ENCODE results near the gene ARHGEF16.

Gene ARHGEF16

DNA sequence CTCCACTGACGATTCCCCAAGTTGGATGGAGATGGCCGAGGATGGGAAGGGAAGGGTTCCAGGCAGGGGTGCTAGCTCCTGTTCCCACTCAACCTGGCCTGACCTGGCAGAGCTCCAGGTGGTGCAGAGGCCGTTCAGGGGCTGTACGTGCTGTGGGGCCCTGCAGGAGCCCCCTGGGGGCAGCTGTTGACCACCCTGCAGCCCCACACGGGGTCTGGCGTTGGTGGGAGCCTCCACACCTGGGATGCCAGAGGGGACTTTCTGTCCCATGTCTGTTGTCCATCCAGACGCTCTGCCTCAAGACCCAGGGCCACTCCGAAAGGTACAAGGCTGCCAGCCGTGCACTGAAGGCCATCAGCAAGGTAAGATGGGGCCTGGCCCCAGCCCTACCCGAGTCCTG is 20.0 kb downstream of the ARHGEF16 start:
- TF ChIP-seq, protein P1, sequence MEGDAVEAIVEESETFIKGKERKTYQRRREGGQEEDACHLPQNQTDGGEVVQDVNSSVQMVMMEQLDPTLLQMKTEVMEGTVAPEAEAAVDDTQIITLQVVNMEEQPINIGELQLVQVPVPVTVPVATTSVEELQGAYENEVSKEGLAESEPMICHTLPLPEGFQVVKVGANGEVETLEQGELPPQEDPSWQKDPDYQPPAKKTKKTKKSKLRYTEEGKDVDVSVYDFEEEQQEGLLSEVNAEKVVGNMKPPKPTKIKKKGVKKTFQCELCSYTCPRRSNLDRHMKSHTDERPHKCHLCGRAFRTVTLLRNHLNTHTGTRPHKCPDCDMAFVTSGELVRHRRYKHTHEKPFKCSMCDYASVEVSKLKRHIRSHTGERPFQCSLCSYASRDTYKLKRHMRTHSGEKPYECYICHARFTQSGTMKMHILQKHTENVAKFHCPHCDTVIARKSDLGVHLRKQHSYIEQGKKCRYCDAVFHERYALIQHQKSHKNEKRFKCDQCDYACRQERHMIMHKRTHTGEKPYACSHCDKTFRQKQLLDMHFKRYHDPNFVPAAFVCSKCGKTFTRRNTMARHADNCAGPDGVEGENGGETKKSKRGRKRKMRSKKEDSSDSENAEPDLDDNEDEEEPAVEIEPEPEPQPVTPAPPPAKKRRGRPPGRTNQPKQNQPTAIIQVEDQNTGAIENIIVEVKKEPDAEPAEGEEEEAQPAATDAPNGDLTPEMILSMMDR (IDR thresholded peaks at IDR 0.05): no peak
- no peak for TF ChIP-seq ZFX (IDR thresholded peaks at IDR 0.05; ENCODE audit: borderline replicate concordance)
- H3K27ac ChIP-seq: no peak overlapping the region

DNA sequence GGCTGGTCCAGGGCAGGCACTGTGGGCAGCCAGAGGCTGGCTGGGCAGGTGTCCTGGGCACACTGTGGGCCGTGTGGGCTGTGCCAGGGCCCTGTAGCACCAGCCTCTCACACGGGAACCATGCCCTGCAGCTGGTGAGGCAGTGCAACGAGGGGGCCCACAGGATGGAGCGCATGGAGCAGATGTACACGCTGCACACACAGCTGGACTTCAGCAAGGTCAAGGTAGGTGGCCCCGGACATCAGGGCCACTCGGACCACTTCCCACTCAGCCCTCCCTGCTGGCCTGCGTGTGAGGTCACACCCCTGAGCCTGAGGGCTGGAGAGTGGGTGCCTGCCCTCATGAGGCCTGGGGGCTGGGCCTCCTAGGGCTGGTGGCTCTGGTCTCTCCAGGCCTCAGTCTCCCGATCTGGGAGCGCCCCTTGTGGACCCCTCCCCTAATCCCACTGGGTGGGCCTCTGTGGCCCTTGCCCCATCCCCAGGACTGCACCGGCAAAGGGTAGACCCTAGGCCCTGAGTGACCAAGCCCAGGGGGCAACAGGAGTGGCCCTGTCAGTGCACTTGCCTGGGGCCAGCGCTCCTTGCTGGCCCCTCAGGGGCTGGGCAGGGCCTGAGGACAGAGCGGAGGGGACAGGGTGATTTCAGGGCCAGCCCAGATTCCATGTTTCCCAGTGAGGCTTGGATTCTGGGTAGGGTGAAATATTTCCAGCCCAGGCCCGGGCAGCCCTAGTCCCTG is 21.5 kb downstream of the ARHGEF16 start:
- H3K27ac ChIP-seq: no peak overlapping the region
- no peak for TF ChIP-seq ZFX (IDR thresholded peaks at IDR 0.05; ENCODE audit: borderline replicate concordance)
- TF ChIP-seq, protein P1 (IDR thresholded peaks at IDR 0.05): no peak

DNA sequence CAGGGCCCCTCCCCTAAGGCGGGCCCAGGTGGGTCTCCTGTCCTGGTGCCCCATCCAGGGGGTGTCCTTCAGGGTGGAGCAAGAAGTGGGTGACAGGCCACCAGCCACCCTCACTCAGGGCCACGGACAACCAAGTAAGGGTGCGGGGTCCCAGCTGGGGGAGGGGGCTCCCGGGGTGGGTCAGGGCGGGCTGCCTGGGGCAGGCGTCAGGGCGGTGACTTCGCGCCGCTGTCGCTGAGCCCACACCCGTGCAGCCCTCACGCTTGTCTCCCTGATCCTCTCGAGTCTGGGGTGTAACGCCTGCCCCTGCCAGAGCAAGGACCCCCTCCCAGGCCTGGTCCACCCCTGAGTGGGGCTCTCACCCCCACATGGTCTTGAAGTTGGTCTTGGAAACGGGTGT is 22.2 kb downstream of the ARHGEF16 start:
- TF ChIP-seq, protein P1 (IDR thresholded peaks at IDR 0.05): no peak
- no peak for TF ChIP-seq ZFX (IDR thresholded peaks at IDR 0.05; ENCODE audit: borderline replicate concordance)
- no peak overlapping the region for H3K27ac ChIP-seq

DNA sequence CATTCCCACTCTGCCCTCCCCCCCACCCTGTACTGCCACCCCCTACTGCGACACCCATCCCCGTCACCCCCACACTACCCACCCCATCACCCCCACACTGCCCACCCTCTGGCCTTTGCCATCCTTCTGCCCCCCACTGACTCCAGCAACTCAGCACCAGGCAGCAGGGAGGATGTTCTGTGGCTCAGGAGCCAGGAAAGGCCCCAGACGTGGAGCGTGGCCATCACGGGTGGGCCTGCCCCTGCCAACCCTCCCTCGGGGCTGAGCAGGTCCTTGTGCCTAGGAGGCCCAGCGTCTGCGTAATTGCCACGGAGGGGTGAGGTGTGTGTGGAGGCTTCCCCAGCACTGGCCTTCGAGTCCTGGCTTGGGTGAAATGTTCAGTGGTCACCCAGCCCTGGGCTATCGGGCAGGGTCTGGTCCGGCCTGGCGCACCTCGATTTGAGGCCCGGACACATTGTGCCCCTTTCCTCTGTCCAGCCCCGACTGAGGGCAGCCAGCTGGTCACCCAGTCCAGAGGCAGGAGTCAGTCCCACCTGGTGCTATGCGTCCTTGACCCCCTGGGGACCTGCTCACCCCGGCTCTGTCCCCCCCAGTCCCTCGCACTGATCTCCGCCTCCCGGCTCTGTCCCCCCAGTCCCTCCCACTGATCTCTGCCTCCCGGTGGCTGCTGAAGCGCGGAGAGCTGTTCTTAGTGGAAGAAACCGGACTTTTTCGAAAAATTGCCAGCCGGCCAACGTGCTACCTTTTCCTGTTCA is 23.0 kb downstream of the ARHGEF16 start:
- TF ChIP-seq ZFX (IDR thresholded peaks at IDR 0.05; ENCODE audit: borderline replicate concordance): no peak
- H3K27ac ChIP-seq: peak overlapping the region; percentile 55

DNA sequence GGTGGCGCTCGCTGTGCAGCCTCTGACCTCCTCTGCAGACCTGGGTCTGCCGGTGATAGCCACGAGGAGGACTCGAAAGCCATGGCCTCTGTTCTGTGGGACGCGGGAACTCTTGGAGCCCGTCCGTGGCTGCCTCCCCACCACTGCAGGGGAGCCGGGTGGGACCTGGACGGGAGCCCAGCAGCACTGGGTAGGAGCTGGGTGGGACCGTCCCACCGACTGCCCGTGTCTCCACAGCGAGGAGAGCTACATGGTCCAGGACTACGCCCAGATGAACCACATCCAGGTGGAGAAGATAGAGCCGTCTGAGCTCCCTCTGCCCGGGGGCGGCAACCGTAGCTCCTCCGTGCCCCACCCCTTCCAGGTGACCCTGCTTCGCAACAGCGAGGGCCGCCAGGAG is 23.7 kb downstream of the ARHGEF16 start:
- H3K27ac ChIP-seq: peak overlapping the region; percentile 55
- TF ChIP-seq ZFX (IDR thresholded peaks at IDR 0.05; ENCODE audit: borderline replicate concordance): no peak
- TF ChIP-seq, protein P1 (IDR thresholded peaks at IDR 0.05): no peak

DNA sequence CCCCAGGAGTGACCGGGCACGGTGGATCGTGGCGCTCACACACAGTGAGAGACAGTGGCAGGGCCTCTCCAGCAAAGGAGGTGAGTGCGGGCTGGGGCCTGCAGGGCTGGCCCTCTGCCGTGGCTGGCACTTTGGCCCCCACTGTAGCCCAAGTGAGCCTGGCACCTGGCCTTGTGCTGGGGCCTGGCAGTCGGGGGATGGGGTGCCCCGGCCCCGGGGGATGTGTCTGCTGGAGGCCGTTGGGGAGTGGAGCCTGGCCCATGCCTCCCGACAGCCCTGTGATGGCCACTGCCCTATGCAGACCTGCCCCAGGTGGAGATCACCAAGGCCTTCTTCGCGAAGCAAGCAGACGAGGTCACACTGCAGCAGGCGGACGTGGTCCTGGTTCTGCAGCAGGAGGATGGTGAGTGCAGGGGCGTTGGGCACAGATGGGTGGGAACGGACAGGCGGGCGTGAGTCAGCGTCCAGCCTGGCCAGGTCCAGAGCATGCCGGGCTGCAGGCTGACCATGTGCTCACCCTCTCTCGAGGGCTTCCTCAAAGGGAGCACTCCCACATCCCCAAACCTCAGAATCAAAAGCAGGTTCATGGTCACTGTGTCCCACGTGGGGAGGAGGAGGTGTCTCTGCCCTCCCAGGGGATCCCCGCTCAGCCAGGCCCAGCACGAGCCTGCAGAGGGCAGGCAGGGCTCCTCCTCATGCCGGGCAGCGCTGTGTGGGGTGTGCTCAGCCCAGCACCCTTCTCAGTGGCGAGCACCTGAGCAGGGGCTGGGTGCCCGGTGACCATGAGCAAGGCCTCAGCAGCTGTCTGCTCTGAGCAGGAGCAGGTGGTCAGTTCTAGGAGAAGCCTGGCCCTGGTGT is 25.3 kb downstream of the ARHGEF16 start:
- no peak overlapping the region for H3K27ac ChIP-seq
- TF ChIP-seq, protein P1 (IDR thresholded peaks at IDR 0.05): no peak
- no peak for TF ChIP-seq ZFX (IDR thresholded peaks at IDR 0.05; ENCODE audit: borderline replicate concordance)

DNA sequence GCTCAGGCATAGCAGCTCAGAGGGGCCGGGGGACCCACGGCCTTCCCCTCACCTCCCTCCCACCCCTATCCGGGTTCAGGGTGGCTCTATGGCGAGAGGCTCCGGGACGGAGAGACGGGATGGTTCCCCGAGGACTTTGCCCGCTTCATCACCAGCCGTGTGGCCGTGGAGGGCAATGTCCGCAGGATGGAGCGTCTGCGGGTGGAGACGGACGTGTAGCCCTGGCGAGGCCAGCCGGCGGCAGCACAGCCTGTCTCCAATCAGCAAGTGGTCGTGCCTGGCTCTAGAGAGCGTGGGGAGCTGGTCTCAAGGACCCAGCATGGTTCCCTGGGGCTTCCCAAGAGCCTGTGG is 25.9 kb downstream of the ARHGEF16 start:
- H3K27ac ChIP-seq: no peak overlapping the region
- no peak for TF ChIP-seq ZFX (IDR thresholded peaks at IDR 0.05; ENCODE audit: borderline replicate concordance)
- TF ChIP-seq, protein P1 (IDR thresholded peaks at IDR 0.05): no peak
